Activated T-helper 17 cell treated with anti-CD3 and anti-CD28 coated beads, Interleukin-2, amount 50 U/mL, for 72 hours (primary cell): Measurements from ENCODE around the gene PPIF. TPM values are rescaled to one million over a fixed set of nuclear protein-coding genes. Genes with fewer than 3 reads are reported as not detected.
A peak's percentile ranks its signal among the peaks of the same experiment; 100 is the strongest.

ENCODE experiments used
- ATAC-seq: fragments of 150-1000 bp; cut with Tn5 transposase; replicated peaks from 2 replicates; pipeline ENCODE4 v1.10.0; 2021; ENCODE audit warnings: mild to moderate bottlenecking, moderate library complexity
- H3K27ac Mint-ChIP-seq: one replicate; pipeline ENCODE4 v1.8.0; 2022; ENCODE audit warnings: mixed read lengths
- H3K27me3 Mint-ChIP-seq: one replicate; pipeline ENCODE4 v1.8.0; 2022; ENCODE audit warnings: mixed read lengths
- H3K36me3 Mint-ChIP-seq: one replicate; pipeline ENCODE4 v1.8.0; 2022; ENCODE audit warnings: low read depth, mild to moderate bottlenecking, mixed read lengths
- H3K4me1 Mint-ChIP-seq: one replicate; pipeline ENCODE4 v1.8.0; 2022; ENCODE audit warnings: mixed read lengths
- H3K4me3 Mint-ChIP-seq: one replicate; pipeline ENCODE4 v1.8.0; 2022; ENCODE audit warnings: mild to moderate bottlenecking, mixed read lengths
- H3K9me3 Mint-ChIP-seq: one replicate; pipeline ENCODE4 v1.8.0; 2022; ENCODE audit warnings: mixed read lengths
- total RNA-seq, 2 donors: library from RNA; stranded (reverse); gene quantifications; one replicate each; pipeline ENCODE4 v1.2.3, GENCODE V29; 2022

Gene PPIF
- total RNA-seq, 2 donors from 2014 or later, result 73.7 to 170 TPM

DNA sequence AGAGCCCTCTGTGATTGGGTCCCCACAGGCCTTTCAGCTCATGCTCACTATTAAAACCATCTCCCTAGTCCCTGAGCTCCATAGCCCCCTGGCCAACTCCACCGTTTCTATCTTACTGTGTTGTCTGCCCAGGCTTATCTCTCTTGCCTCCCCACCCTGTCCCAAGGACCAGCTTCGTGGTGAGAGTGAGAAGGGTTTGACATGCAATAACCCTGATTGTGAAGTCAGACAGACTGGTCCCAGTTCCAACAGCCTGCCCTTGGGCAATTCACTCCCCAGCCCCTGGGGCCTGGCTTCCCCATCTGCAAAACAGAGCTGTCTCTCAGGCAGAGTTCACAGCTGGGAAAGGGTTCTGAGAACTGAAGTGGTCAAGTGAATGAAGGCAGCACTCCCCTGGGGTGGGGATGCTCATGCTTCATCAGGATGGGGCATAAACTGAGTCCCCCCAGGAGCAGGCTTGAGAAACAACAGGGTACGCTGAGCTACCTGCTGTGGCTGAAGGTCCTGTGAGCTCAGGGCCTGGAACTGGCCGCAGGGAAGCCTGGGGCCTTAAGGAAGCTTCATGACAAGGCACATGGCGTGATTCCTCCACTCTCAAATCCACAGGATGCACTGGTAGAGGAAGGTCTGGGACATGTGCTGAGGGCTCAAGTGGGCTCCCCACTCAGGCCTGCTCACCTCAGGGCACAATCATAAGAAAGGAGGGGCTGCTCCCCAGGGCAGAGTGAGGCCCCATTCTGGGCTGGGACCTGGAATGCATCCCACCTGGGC is 1.8 kb upstream of the PPIF start:
- Mint-ChIP-seq H3K4me3 (no peak overlapping the region), H3K36me3 (peaks cover 25% of the 10 kb centered on the region), H3K4me1 (peaks cover 9% of the 10 kb centered on the region), H3K27ac (peak overlapping the region; percentile 26), H3K9me3 (no peaks in the 10 kb centered on the region), H3K27me3 (no peaks in the 10 kb centered on the region)
- no peak for ATAC-seq

DNA sequence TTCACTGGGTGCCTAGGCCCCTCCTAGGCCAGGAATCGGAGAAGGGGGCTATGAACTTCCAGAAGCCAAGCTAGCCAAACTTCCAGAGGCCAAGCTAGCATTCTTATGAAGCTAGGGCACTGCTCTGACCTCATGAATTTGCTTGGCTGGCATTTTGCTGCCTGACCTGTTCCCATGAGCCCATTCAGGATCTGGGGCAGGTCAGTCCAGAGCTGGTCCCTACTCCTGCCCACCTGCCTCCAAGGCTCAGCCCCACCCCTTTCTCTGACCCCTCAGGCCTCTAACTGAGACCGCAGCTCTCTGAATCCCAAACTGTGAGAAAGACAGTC is 1.3 kb upstream of the PPIF start:
- Mint-ChIP-seq H3K9me3 (no peaks in the 10 kb centered on the region), H3K27me3 (no peaks in the 10 kb centered on the region), H3K36me3 (peaks cover 31% of the 10 kb centered on the region), H3K4me3 (no peak overlapping the region), H3K4me1 (peaks cover 9% of the 10 kb centered on the region), H3K27ac (no peak overlapping the region)
- no peak for ATAC-seq

DNA sequence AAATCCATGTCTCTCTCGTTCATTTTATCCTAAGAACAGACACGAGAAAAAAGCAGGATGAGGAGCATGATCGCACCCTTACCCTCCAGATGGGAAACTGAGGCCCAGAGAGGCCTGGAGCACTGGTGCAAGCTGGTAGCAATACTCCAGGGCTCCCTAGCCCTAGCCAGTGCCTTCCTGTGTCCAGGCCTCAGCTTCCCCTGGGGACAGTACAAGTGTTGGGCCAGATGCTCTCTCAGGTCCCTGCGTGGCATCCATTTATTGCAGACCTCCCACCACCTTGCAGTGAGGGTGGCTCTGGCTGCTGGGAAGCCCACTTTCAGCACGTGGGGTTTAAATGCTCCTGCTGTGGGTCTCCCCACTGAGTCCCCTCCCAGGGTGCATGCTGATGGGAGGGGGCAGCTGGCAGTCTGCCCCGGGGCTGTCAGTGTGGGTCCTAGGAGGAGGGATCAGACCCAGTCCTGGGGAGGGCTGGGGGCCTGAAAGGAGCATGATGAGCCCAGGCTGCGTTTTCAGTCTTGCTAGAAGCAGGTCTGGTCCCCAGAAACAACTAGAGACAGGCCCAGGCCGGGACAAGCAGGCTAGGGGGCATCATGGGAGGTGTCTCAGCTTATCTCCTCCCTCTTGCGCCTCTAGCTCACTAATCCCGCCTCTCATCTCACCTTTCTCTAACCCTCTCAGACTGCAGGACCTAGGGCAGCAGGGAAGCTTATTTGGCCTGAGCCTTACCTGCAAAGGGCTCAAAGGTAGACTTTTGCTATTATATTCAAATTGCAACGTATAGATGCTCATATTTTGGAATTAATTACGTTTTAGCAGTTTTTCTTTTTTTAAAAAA is 662 bp upstream of the PPIF start:
- H3K9me3 Mint-ChIP-seq, result no peaks in the 10 kb centered on the region
- ATAC-seq, result no peak
- H3K4me3 Mint-ChIP-seq, result peak overlapping the region; percentile 91
- H3K36me3 Mint-ChIP-seq, result peaks cover 37% of the 10 kb centered on the region
- H3K27me3 Mint-ChIP-seq, result no peaks in the 10 kb centered on the region
- H3K27ac Mint-ChIP-seq, result peak overlapping the region; percentile 38
- H3K4me1 Mint-ChIP-seq, result peaks cover 9% of the 10 kb centered on the region

DNA sequence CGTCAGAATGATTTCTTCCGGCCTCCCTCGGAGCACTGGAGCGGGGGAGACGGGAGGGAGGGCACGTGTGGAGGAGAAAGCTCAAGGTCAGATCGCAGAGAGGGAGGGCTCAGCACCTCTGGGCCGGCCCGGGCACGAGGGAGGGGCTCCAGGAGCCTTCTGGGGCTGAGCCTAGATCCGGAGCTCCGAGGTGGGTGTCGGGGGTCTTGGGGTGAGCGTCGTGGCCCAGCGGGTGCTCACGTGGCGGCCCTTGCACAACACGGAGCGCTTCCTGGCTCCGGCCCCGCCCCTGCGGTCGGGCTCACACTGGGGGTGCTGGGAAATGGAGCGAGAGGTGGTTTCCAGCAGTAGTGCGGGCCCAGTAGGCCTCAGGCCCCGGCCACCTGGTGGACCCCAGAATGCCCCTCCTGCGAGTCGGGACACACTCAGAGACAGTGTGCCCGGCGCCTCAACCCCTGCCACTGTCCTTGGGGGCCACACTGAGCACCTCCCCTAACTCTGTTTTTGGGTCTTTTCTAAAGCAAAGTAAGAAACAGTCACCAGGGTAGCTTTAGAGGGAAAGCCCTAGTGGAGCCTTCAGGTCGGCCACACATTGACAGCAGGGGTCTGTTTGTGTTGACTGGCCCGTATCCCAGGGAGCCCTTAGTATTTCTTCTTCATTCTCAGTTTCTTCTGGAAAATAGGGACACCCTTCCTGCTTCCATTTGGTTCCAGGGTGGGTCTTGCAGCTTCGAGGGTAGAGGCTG is 798 bp downstream of the PPIF start:
- ATAC-seq, result peak; percentile 68
- Mint-ChIP-seq H3K36me3 (peaks cover 52% of the 10 kb centered on the region), H3K4me1 (peaks cover 9% of the 10 kb centered on the region), H3K27me3 (no peaks in the 10 kb centered on the region), H3K9me3 (no peaks in the 10 kb centered on the region), H3K27ac (peak overlapping the region; percentile 94), H3K4me3 (peak overlapping the region; percentile 91)

DNA sequence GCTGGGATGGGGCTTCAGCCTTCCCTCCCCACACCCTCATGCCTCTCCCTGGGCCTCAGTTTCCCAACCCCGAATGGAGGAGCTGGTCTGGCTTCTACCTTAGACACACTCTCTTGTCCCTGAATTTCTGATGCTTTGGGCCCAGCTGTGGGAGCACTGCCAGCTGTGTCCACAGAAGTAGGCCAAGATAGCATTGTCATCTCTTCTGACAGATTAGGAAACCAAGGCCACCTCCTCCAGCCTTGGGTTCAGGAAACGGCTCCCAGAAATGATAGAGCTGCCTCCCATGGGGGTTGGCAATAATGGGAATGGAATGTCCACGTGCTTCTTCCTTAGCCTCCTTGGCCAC is 1.3 kb downstream of the PPIF start:
- H3K27ac Mint-ChIP-seq, result peak overlapping the region; percentile 94
- H3K4me1 Mint-ChIP-seq, result peaks cover 14% of the 10 kb centered on the region
- H3K36me3 Mint-ChIP-seq, result peaks cover 57% of the 10 kb centered on the region
- H3K9me3 Mint-ChIP-seq, result no peaks in the 10 kb centered on the region
- peak overlapping the region; percentile 91 for H3K4me3 Mint-ChIP-seq
- ATAC-seq, result no peak
- H3K27me3 Mint-ChIP-seq, result no peaks in the 10 kb centered on the region

DNA sequence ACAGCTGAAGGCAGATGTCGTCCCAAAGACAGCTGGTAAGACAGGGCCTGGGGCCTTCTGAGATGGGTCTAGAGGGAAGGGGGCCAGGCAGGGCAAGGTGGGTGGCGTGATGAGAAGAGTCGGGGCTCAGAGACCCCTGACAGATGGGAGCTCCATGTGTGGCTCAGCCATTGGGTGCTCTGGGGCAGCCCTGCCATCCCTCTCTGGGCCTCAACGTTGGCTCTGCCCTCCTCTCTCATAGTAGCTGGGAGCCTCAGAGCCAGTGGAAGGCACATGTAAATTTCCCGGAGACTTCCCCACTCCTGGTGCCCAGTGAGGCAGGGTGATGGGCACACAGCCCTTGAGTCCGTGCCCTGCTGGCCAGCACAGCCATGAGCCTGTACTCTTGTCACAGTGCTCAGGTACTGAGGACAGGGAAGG is 1.8 kb downstream of the PPIF start:
- Mint-ChIP-seq H3K9me3 (no peaks in the 10 kb centered on the region), H3K4me3 (peak overlapping the region; percentile 91), H3K4me1 (peaks cover 14% of the 10 kb centered on the region), H3K36me3 (peaks cover 62% of the 10 kb centered on the region), H3K27me3 (no peaks in the 10 kb centered on the region), H3K27ac (peak overlapping the region; percentile 94)
- no peak for ATAC-seq

DNA sequence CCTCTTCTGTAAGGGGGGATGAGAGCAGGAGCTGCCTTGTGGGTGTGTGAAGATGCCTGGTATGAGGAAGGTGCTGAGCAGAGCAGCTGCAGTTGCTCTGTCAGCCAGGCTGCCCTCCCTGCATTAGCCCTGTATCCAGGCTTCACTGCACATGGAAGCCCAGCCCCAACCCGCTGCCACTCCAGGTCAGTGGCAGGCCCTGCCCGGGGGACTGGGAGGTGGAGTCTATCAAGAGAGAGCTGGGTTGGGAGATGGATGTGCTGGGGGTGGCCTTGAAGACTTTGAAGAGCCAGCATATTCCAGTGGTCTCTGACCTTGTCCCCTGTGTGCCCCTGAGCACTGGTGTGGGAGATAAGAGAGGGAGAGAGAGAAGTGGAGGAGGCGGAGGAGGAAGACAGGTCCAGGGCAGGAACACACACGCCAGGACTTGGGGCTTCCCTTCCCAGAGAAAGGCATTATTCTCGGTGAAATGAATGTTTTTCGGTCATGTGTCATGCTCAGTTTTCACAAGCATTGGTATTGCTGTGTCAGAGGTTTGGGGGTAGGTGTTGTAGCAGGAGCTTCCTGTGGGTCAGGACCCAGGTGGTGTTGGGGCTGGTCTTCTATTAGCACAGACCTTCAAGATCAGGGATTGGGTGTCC is 2.6 kb downstream of the PPIF start:
- no peaks in the 10 kb centered on the region for H3K27me3 Mint-ChIP-seq
- peak overlapping the region; percentile 94 for H3K27ac Mint-ChIP-seq
- H3K4me1 Mint-ChIP-seq, result peaks cover 14% of the 10 kb centered on the region
- ATAC-seq, result no peak
- H3K36me3 Mint-ChIP-seq, result peaks cover 70% of the 10 kb centered on the region
- H3K4me3 Mint-ChIP-seq, result peak overlapping the region; percentile 91
- H3K9me3 Mint-ChIP-seq, result no peaks in the 10 kb centered on the region

DNA sequence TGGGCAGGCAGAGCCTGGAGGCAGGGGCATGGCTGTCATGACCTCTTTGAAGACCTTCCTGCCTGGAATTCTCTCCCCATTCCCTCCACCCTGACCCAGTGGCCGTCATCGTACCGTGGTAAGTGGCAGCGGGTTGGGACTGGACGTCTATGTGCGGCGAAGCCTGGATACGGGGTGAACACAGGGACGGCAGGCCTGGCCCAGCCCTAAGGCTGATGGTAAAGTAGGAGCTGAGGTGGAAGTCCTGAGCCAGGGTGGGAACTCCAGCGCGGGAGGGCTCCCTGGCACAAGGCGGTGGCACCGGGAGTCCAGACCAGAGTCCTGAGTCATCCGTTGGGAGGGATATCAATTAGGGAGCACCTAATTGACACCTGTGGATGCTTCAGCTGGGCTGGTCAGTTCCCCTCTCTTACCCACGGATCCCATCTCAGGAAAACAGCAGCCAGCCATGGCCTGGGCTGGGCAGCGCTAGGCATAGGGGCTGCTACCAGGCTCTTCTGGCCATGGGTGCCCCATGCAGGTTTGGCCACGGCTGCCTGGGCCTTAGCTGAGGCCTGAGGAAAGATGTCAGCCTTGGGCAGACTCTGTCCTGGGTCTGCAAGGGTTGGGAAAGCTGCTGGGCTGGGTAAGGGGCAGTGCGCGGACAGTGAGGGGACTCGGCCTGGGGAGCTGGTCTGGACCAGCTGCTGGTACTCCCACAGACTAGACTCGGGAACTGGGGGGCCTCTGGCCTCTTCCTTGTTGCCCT is 3.3 kb downstream of the PPIF start:
- ATAC-seq, result no peak
- Mint-ChIP-seq H3K9me3 (no peaks in the 10 kb centered on the region), H3K27ac (peak overlapping the region; percentile 94), H3K36me3 (peaks cover 77% of the 10 kb centered on the region), H3K4me3 (peak overlapping the region; percentile 91), H3K4me1 (peaks cover 14% of the 10 kb centered on the region), H3K27me3 (no peaks in the 10 kb centered on the region)

DNA sequence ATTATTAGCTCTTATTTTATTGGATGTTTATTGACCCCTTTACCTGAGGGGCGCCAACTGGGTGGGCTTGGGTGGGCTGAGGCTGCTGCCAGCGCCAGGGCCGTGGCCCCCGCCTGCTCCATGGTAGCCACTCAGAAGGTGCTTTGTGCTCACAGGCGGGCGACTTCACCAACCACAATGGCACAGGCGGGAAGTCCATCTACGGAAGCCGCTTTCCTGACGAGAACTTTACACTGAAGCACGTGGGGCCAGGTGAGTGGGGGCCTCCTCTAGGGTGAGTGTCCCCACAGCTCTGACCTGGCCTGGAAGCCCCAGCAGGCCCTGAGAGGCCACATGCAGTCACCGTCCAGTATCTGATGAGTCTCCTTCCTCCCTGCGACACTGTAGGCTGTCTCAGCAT is 4.1 kb downstream of the PPIF start:
- no peak for ATAC-seq
- Mint-ChIP-seq H3K27me3 (no peaks in the 10 kb centered on the region), H3K36me3 (peaks cover 85% of the 10 kb centered on the region), H3K27ac (no peak overlapping the region), H3K4me3 (no peak overlapping the region), H3K9me3 (no peaks in the 10 kb centered on the region), H3K4me1 (peaks cover 14% of the 10 kb centered on the region)

DNA sequence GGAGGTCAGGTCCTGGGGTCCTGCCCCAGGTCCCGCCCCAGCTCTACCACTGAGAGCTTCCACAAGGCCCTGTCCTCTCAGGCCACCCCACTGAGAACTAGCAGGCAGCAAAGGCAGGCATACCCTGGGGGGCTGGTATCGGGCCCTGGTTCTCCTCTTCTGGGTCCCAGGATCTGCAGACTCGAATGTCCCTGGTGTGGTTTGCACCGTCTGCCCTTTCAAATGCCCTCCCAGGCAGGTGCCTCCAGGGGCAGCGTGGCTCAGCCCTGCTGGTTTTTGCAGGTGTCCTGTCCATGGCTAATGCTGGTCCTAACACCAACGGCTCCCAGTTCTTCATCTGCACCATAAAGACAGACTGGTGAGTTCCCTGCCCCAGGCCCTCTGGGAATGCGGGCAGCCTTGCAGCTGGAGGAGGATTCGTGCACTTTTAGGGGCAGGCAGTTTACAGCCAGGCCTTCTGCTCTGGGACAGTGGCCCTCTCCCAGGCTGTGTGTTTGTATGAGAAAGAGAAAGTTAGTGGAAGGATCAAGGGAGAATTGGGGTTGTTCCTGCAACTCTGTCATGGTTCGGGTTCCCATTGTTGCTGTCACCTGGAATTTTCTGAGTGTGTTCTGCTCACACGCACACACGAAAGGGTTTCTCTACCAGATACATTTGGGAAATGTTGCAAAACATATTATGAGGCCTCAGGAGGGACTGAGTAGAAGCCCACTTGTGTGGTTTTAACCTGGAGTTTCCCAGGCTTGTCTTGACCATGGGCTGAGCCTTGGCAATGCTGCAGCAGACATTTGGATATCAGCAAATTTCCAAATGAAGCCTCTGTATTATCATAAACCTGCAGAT is 5.0 kb downstream of the PPIF start:
- Mint-ChIP-seq H3K4me1 (peaks cover 14% of the 10 kb centered on the region), H3K4me3 (no peak overlapping the region), H3K9me3 (no peaks in the 10 kb centered on the region), H3K36me3 (peaks cover 94% of the 10 kb centered on the region), H3K27me3 (no peaks in the 10 kb centered on the region), H3K27ac (no peak overlapping the region)
- ATAC-seq, result no peak

DNA sequence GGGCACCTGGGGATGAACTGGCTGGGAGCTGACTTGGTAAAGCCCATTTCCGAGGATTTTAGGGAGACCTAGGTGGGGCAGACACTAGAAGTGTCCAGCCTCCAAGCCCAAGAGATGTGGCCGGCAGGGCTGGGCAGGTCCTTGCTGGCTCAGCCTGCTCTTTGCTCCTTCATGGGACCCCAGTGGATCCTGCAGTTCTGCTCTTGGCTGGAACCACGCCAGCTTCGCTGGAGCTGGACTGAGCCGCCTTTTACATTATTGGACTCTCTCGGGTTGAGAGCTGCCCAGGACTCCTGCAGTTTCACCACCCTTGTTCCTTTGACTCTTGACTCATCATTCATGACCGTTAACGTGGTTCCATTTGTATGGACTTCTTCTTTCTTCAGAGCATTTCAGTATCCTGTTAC is 5.7 kb downstream of the PPIF start:
- peak overlapping the region; percentile 40 for H3K27ac Mint-ChIP-seq
- no peak for ATAC-seq
- no peaks in the 10 kb centered on the region for H3K9me3 Mint-ChIP-seq
- no peaks in the 10 kb centered on the region for H3K27me3 Mint-ChIP-seq
- H3K4me1 Mint-ChIP-seq, result peaks cover 14% of the 10 kb centered on the region
- no peak overlapping the region for H3K4me3 Mint-ChIP-seq
- H3K36me3 Mint-ChIP-seq, result peaks cover 98% of the 10 kb centered on the region

DNA sequence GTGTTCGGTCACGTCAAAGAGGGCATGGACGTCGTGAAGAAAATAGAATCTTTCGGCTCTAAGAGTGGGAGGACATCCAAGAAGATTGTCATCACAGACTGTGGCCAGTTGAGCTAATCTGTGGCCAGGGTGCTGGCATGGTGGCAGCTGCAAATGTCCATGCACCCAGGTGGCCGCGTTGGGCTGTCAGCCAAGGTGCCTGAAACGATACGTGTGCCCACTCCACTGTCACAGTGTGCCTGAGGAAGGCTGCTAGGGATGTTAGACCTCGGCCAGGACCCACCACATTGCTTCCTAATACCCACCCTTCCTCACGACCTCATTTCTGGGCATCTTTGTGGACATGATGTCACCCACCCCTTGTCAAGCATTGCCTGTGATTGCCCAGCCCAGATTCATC is 6.5 kb downstream of the PPIF start:
- Mint-ChIP-seq H3K36me3 (peaks cover 91% of the 10 kb centered on the region), H3K27ac (peak overlapping the region; percentile 40), H3K27me3 (no peaks in the 10 kb centered on the region), H3K4me1 (peaks cover 14% of the 10 kb centered on the region), H3K4me3 (no peak overlapping the region), H3K9me3 (no peaks in the 10 kb centered on the region)
- no peak for ATAC-seq

DNA sequence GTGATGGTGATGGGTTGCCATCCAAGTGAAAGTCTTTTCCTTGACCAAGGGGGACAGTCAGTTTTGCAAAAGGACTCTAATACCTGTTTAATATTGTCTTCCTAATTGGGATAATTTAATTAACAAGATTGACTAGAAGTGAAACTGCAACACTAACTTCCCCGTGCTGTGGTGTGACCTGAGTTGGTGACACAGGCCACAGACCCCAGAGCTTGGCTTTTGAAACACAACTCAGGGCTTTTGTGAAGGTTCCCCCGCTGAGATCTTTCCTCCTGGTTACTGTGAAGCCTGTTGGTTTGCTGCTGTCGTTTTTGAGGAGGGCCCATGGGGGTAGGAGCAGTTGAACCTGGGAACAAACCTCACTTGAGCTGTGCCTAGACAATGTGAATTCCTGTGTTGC is 6.9 kb downstream of the PPIF start:
- peaks cover 13% of the 10 kb centered on the region for H3K4me1 Mint-ChIP-seq
- H3K27me3 Mint-ChIP-seq, result no peaks in the 10 kb centered on the region
- no peak overlapping the region for H3K27ac Mint-ChIP-seq
- H3K4me3 Mint-ChIP-seq, result no peak overlapping the region
- no peaks in the 10 kb centered on the region for H3K9me3 Mint-ChIP-seq
- H3K36me3 Mint-ChIP-seq, result peaks cover 87% of the 10 kb centered on the region
- ATAC-seq, result no peak
